Uterus (tissue), 2 donors: Measurements from ENCODE around the gene CCDC184.
"Not testable (repeated sequence)": the region's sequence is repeated elsewhere in the genome, so short reads cannot be mapped to it uniquely, and the experiment has no call there.

ENCODE experiments used
- POLR2A ChIP-seq, 2 donors: fragments of 450-650 bp; IDR thresholded peaks; one replicate each; pipeline ENCODE4 v1.6.1; 2016; ENCODE audit warnings: antibody characterized with exemption in 2 of 2, mild to moderate bottlenecking in 1 of 2, moderate library complexity in 1 of 2
- TF ChIP-seq, protein P1 (sequence below), 4 experiments: fragments of 200-600 bp in 2 of 4; fragments of 450-650 bp in 2 of 4; sonication (generic) in 2 of 4; IDR thresholded peaks; one replicate each; pipeline ENCODE4 v1.5.1; 2016 to 2019; ENCODE audit warnings: antibody characterized with exemption in 4 of 4, mild to moderate bottlenecking in 2 of 4, moderate library complexity in 1 of 4

DNA sequence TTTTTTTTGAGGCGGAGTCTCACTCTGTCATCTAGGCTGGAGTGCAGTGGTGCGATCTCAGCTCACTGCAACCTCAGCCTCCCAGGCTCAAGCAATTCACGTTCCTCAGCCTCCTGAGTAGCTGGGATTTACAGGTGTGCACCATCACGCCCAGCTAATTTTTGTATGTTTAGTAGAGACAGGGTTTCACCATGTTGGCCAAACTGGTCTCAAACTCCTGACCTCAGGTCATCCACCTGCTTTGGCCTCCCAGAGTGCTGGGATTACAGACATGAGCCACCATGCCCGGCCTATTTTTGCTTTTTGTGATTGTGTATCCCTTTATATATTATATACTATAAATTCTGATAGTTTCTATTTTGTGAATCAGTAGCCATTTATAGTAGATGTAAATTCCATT is 27.7 kb upstream of the CCDC184 start:
- TF ChIP-seq POLR2A (IDR thresholded peaks at IDR 0.05), result not testable (repeated sequence)
- TF ChIP-seq, protein P1, sequence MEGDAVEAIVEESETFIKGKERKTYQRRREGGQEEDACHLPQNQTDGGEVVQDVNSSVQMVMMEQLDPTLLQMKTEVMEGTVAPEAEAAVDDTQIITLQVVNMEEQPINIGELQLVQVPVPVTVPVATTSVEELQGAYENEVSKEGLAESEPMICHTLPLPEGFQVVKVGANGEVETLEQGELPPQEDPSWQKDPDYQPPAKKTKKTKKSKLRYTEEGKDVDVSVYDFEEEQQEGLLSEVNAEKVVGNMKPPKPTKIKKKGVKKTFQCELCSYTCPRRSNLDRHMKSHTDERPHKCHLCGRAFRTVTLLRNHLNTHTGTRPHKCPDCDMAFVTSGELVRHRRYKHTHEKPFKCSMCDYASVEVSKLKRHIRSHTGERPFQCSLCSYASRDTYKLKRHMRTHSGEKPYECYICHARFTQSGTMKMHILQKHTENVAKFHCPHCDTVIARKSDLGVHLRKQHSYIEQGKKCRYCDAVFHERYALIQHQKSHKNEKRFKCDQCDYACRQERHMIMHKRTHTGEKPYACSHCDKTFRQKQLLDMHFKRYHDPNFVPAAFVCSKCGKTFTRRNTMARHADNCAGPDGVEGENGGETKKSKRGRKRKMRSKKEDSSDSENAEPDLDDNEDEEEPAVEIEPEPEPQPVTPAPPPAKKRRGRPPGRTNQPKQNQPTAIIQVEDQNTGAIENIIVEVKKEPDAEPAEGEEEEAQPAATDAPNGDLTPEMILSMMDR (IDR thresholded peaks at IDR 0.05), result not testable (repeated sequence)
